Measurements from ENCODE around the gene STRN3.
"Not testable (repeated sequence)": the region's sequence is repeated elsewhere in the genome, so short reads cannot be mapped to it uniquely, and the experiment has no call there.

The STRN3 gene

GRCh38 chr14:30999038-30999773 lies 27.0 kb downstream of the STRN3 start:
- DNase-seq, result no peak

GRCh38 chr14:30998100-30998706 lies 28.0 kb downstream of the STRN3 start:
- no peak for DNase-seq

GRCh38 chr14:30996892-30997659 lies 29.1 kb downstream of the STRN3 start:
- DNase-seq, result no peak

DNA sequence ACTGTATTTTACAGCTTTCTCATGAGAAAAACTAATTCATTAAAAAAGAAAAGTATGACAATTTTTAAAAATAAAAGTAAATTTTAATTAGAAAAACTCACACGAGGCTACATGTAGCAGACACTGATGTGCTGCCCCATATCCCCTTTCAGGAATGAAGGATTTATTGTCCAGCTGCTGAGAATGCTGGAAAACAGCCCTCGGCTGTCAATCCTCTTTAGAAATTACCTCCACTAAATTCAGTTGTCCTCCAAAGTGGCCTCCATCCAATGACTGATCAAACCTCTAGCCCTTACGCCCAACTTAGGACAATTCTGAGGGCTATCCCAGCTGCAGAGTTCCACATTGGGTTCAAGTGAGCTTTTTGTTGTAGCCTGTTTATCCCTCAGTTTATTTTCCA lies 30.5 kb downstream of the STRN3 start:
- DNase-seq, result no peak

GRCh38 chr14:30994681-30995620 lies 31.2 kb downstream of the STRN3 start:
- DNase-seq, result no peak

DNA sequence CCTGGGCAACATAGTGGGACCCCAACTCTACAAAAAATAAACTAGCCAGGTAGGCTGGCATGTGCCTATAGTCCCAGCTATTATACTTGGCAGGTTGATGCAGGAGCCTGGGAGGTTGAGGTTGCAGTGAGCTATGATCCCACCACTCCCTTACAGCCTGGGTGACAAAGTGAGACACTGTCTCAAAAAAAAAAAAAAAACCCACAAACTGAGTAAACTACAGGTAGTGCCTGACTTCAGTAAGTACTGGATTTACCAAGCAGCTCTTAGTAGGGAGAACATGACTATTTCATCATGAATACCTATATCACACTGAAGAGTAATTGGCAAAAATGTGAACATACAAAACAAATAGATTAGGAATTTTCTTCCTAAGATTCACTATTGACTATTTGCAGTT lies 33.1 kb downstream of the STRN3 start:
- no peak for DNase-seq

DNA sequence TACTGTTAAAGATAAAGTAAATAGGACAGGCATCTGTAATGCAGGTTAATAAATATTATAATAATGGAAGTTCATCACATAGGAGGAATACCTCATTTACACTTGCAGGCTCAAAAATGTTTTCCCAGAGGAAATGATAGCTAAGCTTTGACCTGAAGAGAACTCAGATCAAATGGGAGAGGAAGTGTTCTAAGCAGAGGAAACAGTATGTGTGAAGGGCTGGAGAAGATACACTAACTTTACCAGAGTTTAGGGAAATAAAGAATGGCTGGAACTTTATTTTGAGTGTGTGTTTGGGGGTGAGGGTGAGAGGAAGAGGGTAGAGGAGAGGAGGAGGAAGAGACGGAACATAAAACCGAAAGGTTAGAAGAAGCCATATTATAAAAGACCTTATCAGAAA lies 34.8 kb downstream of the STRN3 start:
- DNase-seq, result no peak

DNA sequence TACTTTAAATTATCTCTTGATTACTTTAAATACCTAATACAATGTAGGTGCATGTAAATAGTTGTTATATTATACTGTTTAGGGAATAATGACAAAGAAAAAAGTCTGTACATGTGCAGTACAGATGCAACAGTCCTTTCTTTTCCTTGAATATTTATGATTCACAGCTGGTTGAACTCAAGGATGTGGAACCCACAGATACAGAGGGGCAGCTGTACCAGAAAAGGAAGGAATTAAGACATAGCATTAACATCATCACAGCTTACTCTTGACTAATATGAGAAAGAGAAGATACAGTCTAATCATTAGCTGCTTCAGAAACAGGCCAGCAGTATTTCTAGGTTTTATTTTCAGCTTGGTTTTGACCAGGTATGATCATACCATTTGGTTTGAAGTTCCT lies 35.4 kb downstream of the STRN3 start:
- no peak for DNase-seq

- no peak for DNase-seq
Observed at GRCh38 chr14:30988509-30988908, 37.7 kb downstream of the STRN3 start.

DNA sequence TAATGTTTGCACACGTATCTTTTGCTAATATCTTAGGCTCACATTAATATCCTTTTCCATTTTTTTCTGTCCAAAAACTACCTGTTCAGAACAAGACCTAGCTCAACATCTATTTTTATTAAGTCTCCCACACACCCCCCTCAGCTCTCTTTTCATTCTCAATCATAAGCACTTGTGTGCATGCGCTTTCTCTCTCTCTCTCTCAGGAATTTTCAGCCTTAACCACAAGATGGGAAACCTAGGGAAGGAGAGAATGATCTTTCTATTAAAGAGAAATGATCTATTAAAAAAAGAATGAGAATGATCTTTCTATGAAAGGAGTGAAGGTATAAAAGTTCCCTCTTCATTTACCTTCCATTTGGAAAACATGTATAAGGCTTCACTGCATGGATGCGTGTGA lies 40.4 kb downstream of the STRN3 start:
- no peak for DNase-seq

DNA sequence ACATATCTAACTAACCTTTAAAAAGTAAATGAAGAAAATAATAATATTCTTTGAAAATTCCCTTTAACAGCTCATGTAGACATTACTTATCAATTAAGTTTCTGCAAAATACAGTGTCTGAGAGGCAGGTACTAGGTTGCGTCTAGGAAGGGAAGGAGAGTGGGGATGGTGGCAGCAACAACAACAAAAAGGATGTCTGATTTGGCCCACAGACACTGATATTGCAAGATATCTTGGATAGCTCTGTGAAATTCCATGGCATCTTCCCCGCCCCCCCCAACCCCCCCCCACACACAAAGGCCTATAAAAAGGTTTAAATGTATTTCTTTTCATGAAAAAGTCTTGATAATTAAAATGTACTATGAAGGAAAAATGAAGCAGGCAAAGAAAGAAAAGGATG lies 42.3 kb downstream of the STRN3 start:
- no peak for DNase-seq

DNA sequence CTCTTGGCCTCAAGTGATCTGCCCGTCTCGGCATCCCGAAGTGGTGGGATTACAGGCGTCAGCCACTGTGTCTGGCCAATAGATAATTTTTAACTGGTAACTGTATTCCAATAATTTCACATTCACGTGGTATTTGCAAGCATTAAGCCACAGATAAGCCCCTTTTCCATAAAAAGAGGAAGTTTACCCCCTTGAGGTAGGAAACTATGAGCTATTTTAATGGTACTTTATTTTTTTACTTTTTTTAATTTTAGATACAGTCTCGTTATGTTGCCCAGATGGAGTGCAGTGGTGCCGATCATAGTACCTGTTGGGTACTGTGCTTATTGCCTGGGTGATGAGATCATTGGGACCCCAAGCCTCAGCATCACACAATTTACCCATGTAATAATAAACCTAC lies 43.6 kb downstream of the STRN3 start:
- DNase-seq, result no peak

DNA sequence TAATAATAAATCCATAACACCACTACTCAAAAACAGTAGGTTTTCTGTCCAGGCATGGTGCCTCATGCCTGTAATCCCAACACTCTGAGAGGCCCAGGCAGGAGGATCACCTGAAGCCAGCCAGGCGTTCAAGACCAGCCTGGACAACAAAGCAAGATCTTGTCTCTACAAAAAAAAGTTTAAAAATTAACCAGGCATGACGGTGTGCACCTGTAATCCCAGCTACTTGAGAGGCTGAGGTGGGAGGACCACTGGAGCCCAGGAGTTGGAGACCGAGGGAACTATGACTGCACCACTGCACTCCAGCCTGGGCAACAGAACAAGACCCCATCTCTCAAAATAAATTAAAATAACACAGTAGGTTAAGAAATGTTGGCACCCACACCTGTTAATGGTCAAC lies 45.2 kb downstream of the STRN3 start:
- no peak for DNase-seq

DNA sequence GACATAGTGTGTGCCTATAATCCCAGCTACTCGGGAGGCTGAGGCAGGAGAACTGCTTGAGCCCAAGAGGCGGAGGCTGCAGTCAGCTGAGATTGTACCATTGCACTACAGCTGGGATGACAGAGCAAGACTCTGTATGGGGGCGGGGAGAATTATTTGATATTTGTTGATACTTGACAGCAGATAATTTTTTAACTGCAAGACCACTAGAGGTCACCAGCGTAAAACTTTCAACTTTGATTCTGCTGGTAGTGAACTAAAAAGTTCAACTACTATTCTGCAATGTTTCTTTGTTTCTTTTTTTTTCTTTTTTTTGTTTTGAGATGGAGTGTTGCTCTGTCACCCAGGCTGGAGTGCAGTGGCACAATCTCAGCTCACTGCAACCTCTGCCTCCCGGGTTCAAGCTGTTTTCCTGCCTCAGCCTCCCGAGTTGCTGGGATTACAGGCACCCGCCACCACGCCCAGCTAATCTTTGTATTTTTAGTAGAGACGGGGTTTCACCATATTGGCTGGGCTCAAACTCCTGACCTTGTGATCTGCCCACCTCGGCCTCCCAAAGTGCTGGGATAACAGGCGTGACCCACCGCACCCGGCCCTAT lies 46.0 kb downstream of the STRN3 start:
- not testable (repeated sequence) for DNase-seq

GRCh38 chr14:30977752-30978151 lies 48.4 kb downstream of the STRN3 start:
- no peak for DNase-seq

- DNase-seq, result no peak
Observed at GRCh38 chr14:30974628-30975027, 51.6 kb downstream of the STRN3 start.

DNA sequence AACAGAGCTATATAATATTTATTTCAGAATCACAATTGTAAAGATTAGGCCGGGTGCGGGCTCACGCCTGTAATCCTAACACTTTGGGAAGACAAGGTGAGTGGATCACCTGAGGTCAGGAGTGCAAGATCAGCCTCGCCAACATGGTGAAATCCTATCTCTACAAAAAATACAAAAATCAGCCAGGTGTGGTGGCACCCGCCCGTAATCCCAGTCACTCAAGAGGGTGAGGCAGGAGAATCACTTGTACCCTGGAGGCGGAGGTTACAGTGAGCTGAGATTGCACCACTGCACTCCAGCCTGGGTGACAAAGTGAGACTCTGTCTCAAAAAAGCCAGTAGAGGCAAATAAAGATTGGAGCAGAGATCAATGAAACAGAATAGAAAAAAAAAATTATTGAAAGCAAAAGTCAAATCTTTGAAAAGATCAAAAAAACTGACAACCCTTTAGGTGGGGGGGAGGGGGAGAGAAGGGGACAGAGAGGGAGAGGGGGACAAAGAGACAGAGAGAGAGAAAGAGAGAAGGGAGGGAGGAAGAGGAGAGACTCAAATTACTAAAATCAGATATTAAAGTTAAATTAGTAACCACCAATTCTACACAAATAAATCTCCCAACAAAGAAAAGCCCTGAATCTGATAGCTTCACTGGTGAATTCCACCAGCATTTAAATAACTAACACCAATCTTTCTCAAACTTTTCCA lies 53.1 kb downstream of the STRN3 start:
- DNase-seq, result no peak

- not testable (repeated sequence) for DNase-seq
Observed at GRCh38 chr14:30972036-30972732, 54.0 kb downstream of the STRN3 start.

- no peak for DNase-seq
Observed at GRCh38 chr14:30971586-30971985, 54.6 kb downstream of the STRN3 start.

DNA sequence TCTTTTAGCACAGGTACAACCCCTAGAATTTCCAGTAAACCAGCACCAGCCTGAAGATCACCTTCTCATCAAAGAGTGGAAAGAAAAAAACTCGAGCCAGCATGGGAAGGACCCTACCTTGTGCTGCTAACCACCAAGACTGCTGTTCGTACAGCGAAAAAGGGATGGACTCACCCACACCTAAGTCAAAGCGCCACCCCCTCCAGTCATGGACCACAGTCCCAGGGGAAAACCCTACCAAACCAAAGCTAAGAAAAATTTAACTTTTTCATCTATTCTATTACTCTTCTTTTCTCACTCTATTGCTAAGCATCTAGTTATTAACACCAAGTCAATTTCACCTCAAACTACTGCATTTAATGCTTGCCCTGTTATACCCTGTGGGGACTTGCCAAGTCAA lies 56.4 kb downstream of the STRN3 start:
- DNase-seq, result not testable (repeated sequence)

All from right forelimb (tissue), 1 donor.